ENCODE measurements around the gene TRUB1.

TRUB1 gene

DNA sequence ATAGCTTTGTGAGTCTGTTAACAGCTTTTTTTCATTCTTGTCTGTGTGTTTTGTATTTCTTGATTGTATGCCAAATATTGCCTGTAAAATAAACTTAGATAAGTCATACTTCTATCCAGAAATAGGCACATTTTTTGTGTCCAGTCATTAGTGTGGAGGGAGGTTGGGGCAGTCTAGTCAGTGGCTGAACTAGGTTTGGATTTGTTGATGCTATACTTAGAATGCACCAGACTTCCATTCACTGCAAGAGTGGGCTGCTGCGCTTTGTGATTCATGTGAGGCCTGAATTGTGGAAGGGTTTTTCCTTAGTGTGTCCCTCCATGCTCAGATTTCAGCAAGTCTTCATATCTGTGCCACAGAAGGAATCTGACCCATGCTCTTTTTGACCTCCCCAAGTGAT is 50.0 kb downstream of the TRUB1 start:
- peaks cover 18% of the 10 kb centered on the region; the same call in 1 of the 2 replicates for H3K36me3 ChIP-seq (ENCODE audit: insufficient read depth, low read length)
- peaks cover 35% of the 10 kb centered on the region for H3K9me3 ChIP-seq (ENCODE audit: insufficient read depth, low read length, severe bottlenecking)
- ATAC-seq (ENCODE audit: insufficient read depth, low read depth) (no peak), DNase-seq (no peak)
- H3K4me2 ChIP-seq (ENCODE audit: insufficient read depth, low read length), result no peak overlapping the region
- TF ChIP-seq, protein P1, sequence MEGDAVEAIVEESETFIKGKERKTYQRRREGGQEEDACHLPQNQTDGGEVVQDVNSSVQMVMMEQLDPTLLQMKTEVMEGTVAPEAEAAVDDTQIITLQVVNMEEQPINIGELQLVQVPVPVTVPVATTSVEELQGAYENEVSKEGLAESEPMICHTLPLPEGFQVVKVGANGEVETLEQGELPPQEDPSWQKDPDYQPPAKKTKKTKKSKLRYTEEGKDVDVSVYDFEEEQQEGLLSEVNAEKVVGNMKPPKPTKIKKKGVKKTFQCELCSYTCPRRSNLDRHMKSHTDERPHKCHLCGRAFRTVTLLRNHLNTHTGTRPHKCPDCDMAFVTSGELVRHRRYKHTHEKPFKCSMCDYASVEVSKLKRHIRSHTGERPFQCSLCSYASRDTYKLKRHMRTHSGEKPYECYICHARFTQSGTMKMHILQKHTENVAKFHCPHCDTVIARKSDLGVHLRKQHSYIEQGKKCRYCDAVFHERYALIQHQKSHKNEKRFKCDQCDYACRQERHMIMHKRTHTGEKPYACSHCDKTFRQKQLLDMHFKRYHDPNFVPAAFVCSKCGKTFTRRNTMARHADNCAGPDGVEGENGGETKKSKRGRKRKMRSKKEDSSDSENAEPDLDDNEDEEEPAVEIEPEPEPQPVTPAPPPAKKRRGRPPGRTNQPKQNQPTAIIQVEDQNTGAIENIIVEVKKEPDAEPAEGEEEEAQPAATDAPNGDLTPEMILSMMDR (IDR thresholded peaks at IDR 0.05; ENCODE audit: borderline replicate concordance, extremely low read depth, low read length, poor library complexity, severe bottlenecking), result no peak
- no peak for TF ChIP-seq EZH2 (IDR thresholded peaks at IDR 0.05; ENCODE audit: borderline replicate concordance, low read depth, low read length, severe bottlenecking)
- H3K4me3 ChIP-seq (ENCODE audit: low read depth in 1 of 2, low read length in 2 of 2), result no peak overlapping the region
- no peaks in the 10 kb centered on the region for H3K27me3 ChIP-seq (ENCODE audit: insufficient read depth, low read length, poor library complexity)
- H2AFZ ChIP-seq (ENCODE audit: low read depth, low read length), result no peak overlapping the region
- H3K4me1 ChIP-seq (ENCODE audit: insufficient read depth, low read length), result no peaks in the 10 kb centered on the region
- no peak overlapping the region for H3K27ac ChIP-seq (ENCODE audit: low read length)
- no peaks in the 10 kb centered on the region for H4K20me1 ChIP-seq (ENCODE audit: insufficient read depth, low read length)
- H3K9ac ChIP-seq (ENCODE audit: low read depth, low read length), result no peak overlapping the region
- no peaks in the 10 kb centered on the region for H3K79me2 ChIP-seq (ENCODE audit: insufficient read depth, low read length)

DNA sequence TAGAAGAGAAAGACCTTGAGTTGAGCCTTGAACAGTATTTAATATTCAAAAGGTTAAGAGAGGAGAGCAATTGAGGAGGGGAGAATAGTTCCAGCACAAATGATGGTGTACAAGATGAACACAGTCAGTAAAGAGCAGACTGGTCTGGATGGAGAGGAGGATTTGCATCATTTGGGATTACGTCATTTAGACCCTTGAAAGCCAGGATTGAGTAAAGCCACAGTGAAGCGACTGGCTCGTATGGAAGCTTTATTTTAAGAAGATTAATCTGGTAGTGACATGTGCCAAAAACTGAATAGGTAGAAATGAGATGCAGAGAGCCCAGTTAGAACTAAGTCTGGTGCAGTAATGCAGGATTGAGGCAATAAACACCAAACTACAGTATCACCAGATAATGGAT is 52.6 kb downstream of the TRUB1 start:
- ATAC-seq (ENCODE audit: insufficient read depth, low read depth), result no peak

DNA sequence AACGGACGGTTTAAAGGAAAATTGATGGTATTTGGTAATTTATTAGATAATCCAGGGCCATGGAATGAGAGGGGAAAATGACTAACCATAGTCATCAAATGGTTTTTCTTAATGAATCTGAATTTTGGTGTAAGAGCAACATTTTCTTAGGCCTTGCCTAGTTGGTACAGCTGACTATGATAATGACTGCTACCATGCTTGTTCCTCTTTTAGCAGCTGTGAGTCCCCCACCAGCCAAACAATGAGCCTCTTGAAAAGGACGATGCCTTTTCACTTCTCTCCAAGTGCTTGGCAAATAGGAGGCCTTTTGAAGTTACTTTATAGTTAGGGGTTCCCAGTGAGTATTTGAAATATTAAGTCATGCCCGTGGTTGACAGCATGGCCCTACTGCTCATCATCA is 53.0 kb downstream of the TRUB1 start:
- Histone ChIP-seq H4K20me1 (ENCODE audit: insufficient read depth, low read length) (no peaks in the 10 kb centered on the region), H3K36me3 (ENCODE audit: insufficient read depth, low read length) (no peaks in the 10 kb centered on the region; the same call in 1 of the 2 replicates), H3K79me2 (ENCODE audit: insufficient read depth, low read length) (no peaks in the 10 kb centered on the region), H3K4me3 (ENCODE audit: low read depth in 1 of 2, low read length in 2 of 2) (no peak overlapping the region), H3K9ac (ENCODE audit: low read depth, low read length) (no peak overlapping the region), H3K4me1 (ENCODE audit: insufficient read depth, low read length) (no peaks in the 10 kb centered on the region), H3K27me3 (ENCODE audit: insufficient read depth, low read length, poor library complexity) (no peaks in the 10 kb centered on the region), H3K4me2 (ENCODE audit: insufficient read depth, low read length) (no peak overlapping the region), H3K27ac (ENCODE audit: low read length) (no peak overlapping the region), H3K9me3 (ENCODE audit: insufficient read depth, low read length, severe bottlenecking) (peaks cover 5% of the 10 kb centered on the region), H2AFZ (ENCODE audit: low read depth, low read length) (no peak overlapping the region)
- TF ChIP-seq EZH2 (IDR thresholded peaks at IDR 0.05; ENCODE audit: borderline replicate concordance, low read depth, low read length, severe bottlenecking), result no peak
- TF ChIP-seq, protein P1 (IDR thresholded peaks at IDR 0.05; ENCODE audit: borderline replicate concordance, extremely low read depth, low read length, poor library complexity, severe bottlenecking), result no peak
- ATAC-seq (ENCODE audit: insufficient read depth, low read depth) (no peak), DNase-seq (no peak)

More for the DNA sequence above, 52.6 kb downstream of the TRUB1 start:
- H3K4me3 ChIP-seq (ENCODE audit: low read depth in 1 of 2, low read length in 2 of 2), result no peak overlapping the region
- H3K27me3 ChIP-seq (ENCODE audit: insufficient read depth, low read length, poor library complexity), result no peaks in the 10 kb centered on the region
- no peaks in the 10 kb centered on the region for H4K20me1 ChIP-seq (ENCODE audit: insufficient read depth, low read length)
- H3K9ac ChIP-seq (ENCODE audit: low read depth, low read length), result no peak overlapping the region
- peaks cover 9% of the 10 kb centered on the region for H3K9me3 ChIP-seq (ENCODE audit: insufficient read depth, low read length, severe bottlenecking)
- no peaks in the 10 kb centered on the region for H3K79me2 ChIP-seq (ENCODE audit: insufficient read depth, low read length)
- H3K4me2 ChIP-seq (ENCODE audit: insufficient read depth, low read length), result no peak overlapping the region
- H3K4me1 ChIP-seq (ENCODE audit: insufficient read depth, low read length), result no peaks in the 10 kb centered on the region
- TF ChIP-seq, protein P1 (IDR thresholded peaks at IDR 0.05; ENCODE audit: borderline replicate concordance, extremely low read depth, low read length, poor library complexity, severe bottlenecking), result no peak
- no peak for TF ChIP-seq EZH2 (IDR thresholded peaks at IDR 0.05; ENCODE audit: borderline replicate concordance, low read depth, low read length, severe bottlenecking)
- H3K36me3 ChIP-seq (ENCODE audit: insufficient read depth, low read length), result no peaks in the 10 kb centered on the region; the same call in 1 of the 2 replicates
- no peak for DNase-seq
- no peak overlapping the region for H3K27ac ChIP-seq (ENCODE audit: low read length)
- H2AFZ ChIP-seq (ENCODE audit: low read depth, low read length), result no peak overlapping the region

Measured in DND-41 (cell line).